NCI-H2029 treated with DMSO at 0.1 percent for 48 hours (cell line): ENCODE data around the gene CFAP46.
"Not testable (repeated sequence)": the region's sequence is repeated elsewhere in the genome, so short reads cannot be mapped to it uniquely, and the experiment has no call there.

Experiments
- DNase-seq: peaks from one replicate; lab custom pipeline; 2025; lab: John Stamatoyannopoulos, UW

CFAP46 gene

GRCh38 chr10:132912713-132913558 is 29.4 kb downstream of the CFAP46 start:
- no peak for DNase-seq

- no peak for DNase-seq
Measured at GRCh38 chr10:132912225-132912712, 30.1 kb downstream of the CFAP46 start.

- DNase-seq, result no peak
Measured at GRCh38 chr10:132911786-132912097, 30.6 kb downstream of the CFAP46 start.

GRCh38 chr10:132910901-132911785 is 31.2 kb downstream of the CFAP46 start:
- DNase-seq, result no peak

- no peak for DNase-seq
Measured at GRCh38 chr10:132910186-132910880, 32.0 kb downstream of the CFAP46 start.

- DNase-seq, result no peak
Measured at GRCh38 chr10:132909491-132910071, 32.8 kb downstream of the CFAP46 start.

GRCh38 chr10:132908621-132909295 is 33.6 kb downstream of the CFAP46 start:
- DNase-seq, result no peak

GRCh38 chr10:132907821-132908620 is 34.3 kb downstream of the CFAP46 start:
- no peak for DNase-seq

- no peak for DNase-seq
Measured at GRCh38 chr10:132906836-132907235, 35.5 kb downstream of the CFAP46 start.

- DNase-seq, result no peak
Measured at GRCh38 chr10:132906106-132906505, 36.3 kb downstream of the CFAP46 start.

- no peak for DNase-seq
Measured at GRCh38 chr10:132905661-132906060, 36.7 kb downstream of the CFAP46 start.

- no peak for DNase-seq
Measured at GRCh38 chr10:132904814-132905649, 37.3 kb downstream of the CFAP46 start.

- DNase-seq, result no peak
Measured at GRCh38 chr10:132904181-132904813, 38.1 kb downstream of the CFAP46 start.

GRCh38 chr10:132902656-132903575 is 39.5 kb downstream of the CFAP46 start:
- not testable (repeated sequence) for DNase-seq

- no peak for DNase-seq
Measured at GRCh38 chr10:132901351-132901750, 41.0 kb downstream of the CFAP46 start.

- DNase-seq, result no peak
Measured at GRCh38 chr10:132900211-132900756, 42.1 kb downstream of the CFAP46 start.

GRCh38 chr10:132899751-132900065 is 42.7 kb downstream of the CFAP46 start:
- no peak for DNase-seq
